Activated naive CD4-positive, alpha-beta T cell treated with anti-CD3 and anti-CD28 coated beads, Interleukin-2, amount 50 U/mL, for 72 hours (primary cell): ENCODE data around the gene FGGY. TPM values are rescaled to one million over a fixed set of nuclear protein-coding genes. Genes with fewer than 3 reads are reported as not detected.

ENCODE experiments used
- ATAC-seq, 2 donors: fragments of 150-1000 bp; cut with Tn5 transposase; 2 replicates each; pipeline ENCODE4 v1.10.0; 2021; ENCODE audit warnings: mild to moderate bottlenecking in 2 of 2, moderate library complexity in 2 of 2
- DNase-seq, 2 donors: peaks; one replicate each; pipeline ENCODE4 v3.0.0; 2021 to 2022; ENCODE audit warnings: low spot score in 2 of 2
- H3K27ac Mint-ChIP-seq, 2 donors: one replicate each; pipeline ENCODE4 v1.8.0; 2022; ENCODE audit warnings: mild to moderate bottlenecking in 2 of 2, mixed read lengths in 2 of 2
- H3K36me3 Mint-ChIP-seq, 2 donors: one replicate each; pipeline ENCODE4 v1.8.0; 2022; ENCODE audit warnings: mixed read lengths in 2 of 2
- H3K9me3 Mint-ChIP-seq, 2 donors: one replicate each; pipeline ENCODE4 v1.8.0; 2022; ENCODE audit warnings: mixed read lengths in 2 of 2
- total RNA-seq, 2 donors: library from RNA; stranded (reverse); gene quantifications; one replicate each; pipeline ENCODE4 v1.2.3, GENCODE V29; 2022

Gene FGGY
- total RNA-seq, 2 donors from 2014 or later, result 15.0 to 17.0 TPM

DNA sequence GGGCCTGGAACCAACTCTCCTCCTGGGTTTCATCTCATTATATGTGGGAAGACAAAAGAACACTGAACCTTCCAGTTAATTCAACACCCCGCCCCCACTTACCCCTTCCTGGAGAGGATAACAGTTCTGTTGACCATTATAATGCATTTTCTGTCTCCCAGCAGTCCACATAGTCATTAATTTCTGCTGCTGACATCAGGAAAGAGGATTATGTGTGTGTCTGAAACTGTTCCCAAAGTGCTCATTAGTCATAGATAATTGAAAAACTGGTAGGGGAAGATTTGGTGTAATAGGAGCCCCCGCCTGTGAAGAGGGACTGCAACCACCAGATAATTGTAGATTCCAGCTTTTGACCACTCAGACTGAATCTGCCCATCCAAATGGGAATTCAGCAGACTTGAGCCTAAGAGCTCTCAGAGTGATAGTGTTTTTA is 208.7 kb downstream of the FGGY start:
- DNase-seq, result no peak
- no peak overlapping the region for H3K27ac Mint-ChIP-seq
- no peak for ATAC-seq
- no peaks in the 10 kb centered on the region for H3K9me3 Mint-ChIP-seq
- H3K36me3 Mint-ChIP-seq, result no peaks in the 10 kb centered on the region

- Mint-ChIP-seq H3K27ac (no peak overlapping the region), H3K36me3 (no peaks in the 10 kb centered on the region), H3K9me3 (no peaks in the 10 kb centered on the region)
- DNase-seq (no peak), ATAC-seq (no peak)
Measured at GRCh38 chr1:59506952-59507351, 210.1 kb downstream of the FGGY start.

- H3K27ac Mint-ChIP-seq, result no peak overlapping the region
- no peak for DNase-seq
- no peaks in the 10 kb centered on the region for H3K36me3 Mint-ChIP-seq
- no peaks in the 10 kb centered on the region for H3K9me3 Mint-ChIP-seq
- ATAC-seq, result no peak
Measured at GRCh38 chr1:59509341-59509875, 212.5 kb downstream of the FGGY start.

- Mint-ChIP-seq H3K36me3 (no peaks in the 10 kb centered on the region), H3K27ac (no peak overlapping the region), H3K9me3 (no peaks in the 10 kb centered on the region)
- DNase-seq (no peak), ATAC-seq (no peak)
Measured at GRCh38 chr1:59510249-59510648, 213.4 kb downstream of the FGGY start.

- Mint-ChIP-seq H3K9me3 (no peaks in the 10 kb centered on the region), H3K36me3 (no peaks in the 10 kb centered on the region), H3K27ac (no peak overlapping the region)
- DNase-seq, result no peak
- ATAC-seq, result no peak
Measured at GRCh38 chr1:59511476-59512465, 214.9 kb downstream of the FGGY start.

DNA sequence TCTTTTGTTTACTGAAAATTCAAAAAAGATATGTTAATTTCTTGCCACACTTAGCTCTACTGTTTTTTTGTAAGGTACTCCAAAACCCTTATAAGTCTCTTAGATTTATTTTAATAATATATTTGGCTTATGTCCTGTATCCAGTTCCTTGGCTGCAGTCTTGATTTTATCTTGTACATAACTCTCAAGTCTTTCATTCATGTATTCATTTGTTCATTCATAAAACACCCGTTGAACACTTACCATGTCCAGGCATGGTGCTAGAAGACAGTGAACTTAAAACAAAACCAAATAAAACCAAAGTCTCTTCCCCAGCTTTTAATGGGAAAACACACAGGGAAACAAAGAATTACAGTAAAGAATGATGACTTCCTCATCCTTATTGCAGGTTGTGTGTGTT is 215.8 kb downstream of the FGGY start:
- DNase-seq (no peak), ATAC-seq (no peak)
- Mint-ChIP-seq H3K9me3 (no peaks in the 10 kb centered on the region), H3K27ac (no peak overlapping the region), H3K36me3 (no peaks in the 10 kb centered on the region)

GRCh38 chr1:59514061-59514909 is 217.4 kb downstream of the FGGY start:
- DNase-seq, result no peak
- no peak for ATAC-seq
- Mint-ChIP-seq H3K36me3 (no peaks in the 10 kb centered on the region), H3K9me3 (no peaks in the 10 kb centered on the region), H3K27ac (no peak overlapping the region)

- Mint-ChIP-seq H3K36me3 (no peaks in the 10 kb centered on the region), H3K27ac (no peak overlapping the region), H3K9me3 (no peaks in the 10 kb centered on the region)
- ATAC-seq, result no peak
- no peak for DNase-seq
Measured at GRCh38 chr1:59516881-59517280, 220.0 kb downstream of the FGGY start.

DNA sequence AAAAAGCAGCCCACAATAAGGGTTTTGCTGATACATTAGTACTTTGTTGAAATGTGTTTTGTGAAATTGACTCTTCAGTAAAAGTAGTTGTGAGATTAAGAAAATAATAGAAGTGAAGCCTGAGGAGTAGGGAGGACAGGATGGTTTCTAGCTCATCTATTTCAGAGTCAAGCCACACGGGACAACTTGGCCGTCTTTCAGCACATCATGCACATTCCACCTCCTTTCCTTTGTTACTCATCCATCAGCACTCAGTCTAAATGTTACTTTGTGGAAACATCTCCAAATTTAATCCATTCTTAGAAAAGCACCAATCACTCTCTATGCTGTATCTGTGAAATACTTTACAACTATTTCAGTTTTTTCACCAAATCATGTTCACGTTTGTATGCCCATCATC is 223.3 kb downstream of the FGGY start:
- H3K27ac Mint-ChIP-seq, result no peak overlapping the region
- H3K36me3 Mint-ChIP-seq, result no peaks in the 10 kb centered on the region
- DNase-seq (no peak), ATAC-seq (no peak)
- no peaks in the 10 kb centered on the region for H3K9me3 Mint-ChIP-seq

GRCh38 chr1:59520827-59521418 is 224.0 kb downstream of the FGGY start:
- Mint-ChIP-seq H3K9me3 (no peaks in the 10 kb centered on the region), H3K27ac (no peak overlapping the region), H3K36me3 (no peaks in the 10 kb centered on the region)
- no peak for DNase-seq
- ATAC-seq, result no peak

GRCh38 chr1:59521456-59521855 is 224.6 kb downstream of the FGGY start:
- H3K36me3 Mint-ChIP-seq, result no peaks in the 10 kb centered on the region
- no peak overlapping the region for H3K27ac Mint-ChIP-seq
- no peak for ATAC-seq
- H3K9me3 Mint-ChIP-seq, result no peaks in the 10 kb centered on the region
- no peak for DNase-seq

DNA sequence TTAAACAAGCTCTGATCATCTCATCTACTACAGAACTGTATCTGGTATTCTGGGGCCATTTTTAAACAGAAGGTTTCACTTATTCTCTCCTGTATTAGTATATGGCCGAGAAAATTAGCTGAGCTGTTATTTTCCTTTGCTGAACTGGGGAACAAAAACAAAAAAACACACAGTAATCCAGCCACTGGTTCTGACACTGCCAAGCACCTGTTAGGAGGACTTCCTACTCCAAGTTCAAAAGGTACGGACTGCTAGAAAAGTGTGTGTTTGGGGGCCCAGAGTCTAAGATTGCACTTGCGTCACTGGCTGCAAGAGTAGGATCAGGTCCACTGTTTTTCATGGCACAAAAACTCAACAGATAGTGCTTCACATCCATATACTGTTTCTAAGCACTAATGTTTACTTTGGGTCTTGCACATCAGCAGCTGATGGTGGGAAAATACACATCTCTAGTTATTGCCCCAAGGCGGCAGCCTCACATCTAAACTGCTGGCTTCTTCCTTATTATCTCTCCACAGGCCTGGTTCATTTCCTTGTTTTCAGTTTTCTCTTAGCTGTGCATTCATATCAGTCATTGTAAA is 226.1 kb downstream of the FGGY start:
- DNase-seq (no peak), ATAC-seq (no peak)
- Mint-ChIP-seq H3K36me3 (no peaks in the 10 kb centered on the region), H3K27ac (no peak overlapping the region), H3K9me3 (no peaks in the 10 kb centered on the region)

DNA sequence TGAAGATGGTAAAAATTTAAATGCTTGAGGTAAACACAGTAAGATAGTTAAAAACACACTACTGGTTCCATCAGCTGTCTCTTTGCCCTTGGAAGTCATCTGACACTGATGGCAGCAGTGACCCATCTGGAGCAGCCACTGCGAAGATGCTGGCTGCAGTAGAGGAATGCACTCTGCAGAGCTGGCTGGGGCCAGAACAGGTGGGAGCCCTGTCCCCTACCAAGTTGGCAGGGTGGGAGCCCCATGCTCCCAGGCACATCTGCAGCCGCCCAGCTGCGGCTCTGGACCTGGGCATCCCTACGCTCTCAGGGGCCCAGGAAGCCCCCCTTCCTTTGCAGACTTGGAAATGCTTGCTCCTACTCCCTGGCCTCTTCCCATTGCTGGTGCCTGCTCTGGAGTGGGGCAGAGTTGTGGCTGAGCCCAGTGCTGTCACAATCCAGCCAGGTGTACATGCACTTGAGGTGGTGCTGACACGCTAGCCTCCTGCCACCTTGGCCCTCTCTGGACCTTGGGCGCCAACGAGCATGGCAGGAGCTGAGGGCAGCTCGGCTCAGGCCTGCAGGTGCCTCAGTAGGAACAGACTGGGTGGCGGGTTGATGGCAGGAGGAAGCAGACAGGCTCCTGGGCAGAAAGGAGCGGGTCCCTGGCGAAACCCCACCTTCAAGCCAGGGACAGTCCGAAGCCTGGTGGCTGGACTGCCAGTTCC is 227.0 kb downstream of the FGGY start:
- Mint-ChIP-seq H3K36me3 (no peaks in the 10 kb centered on the region), H3K9me3 (no peaks in the 10 kb centered on the region), H3K27ac (no peak overlapping the region)
- no peak for ATAC-seq
- DNase-seq, result no peak

DNA sequence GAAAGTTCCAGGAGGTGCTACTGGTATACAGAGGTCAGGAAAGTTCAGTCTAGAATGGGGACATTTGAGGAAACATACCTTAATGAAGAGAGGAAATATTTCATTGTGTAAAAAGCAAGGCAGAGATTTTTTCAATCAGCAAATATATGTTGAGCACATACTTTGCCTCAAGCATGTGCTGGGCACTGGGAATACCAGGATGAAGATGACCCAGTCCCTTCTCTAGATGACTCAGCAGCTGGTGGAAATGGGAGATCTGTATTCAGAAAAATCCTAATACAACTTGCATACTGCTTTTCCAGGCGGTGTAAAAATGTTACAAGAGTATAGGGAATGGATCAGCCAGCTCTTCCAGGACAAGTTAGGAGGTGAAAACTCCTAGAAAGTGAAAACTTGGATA is 229.3 kb downstream of the FGGY start:
- H3K27ac Mint-ChIP-seq, result no peak overlapping the region
- H3K36me3 Mint-ChIP-seq, result no peaks in the 10 kb centered on the region
- ATAC-seq (no peak), DNase-seq (no peak)
- H3K9me3 Mint-ChIP-seq, result no peaks in the 10 kb centered on the region

DNA sequence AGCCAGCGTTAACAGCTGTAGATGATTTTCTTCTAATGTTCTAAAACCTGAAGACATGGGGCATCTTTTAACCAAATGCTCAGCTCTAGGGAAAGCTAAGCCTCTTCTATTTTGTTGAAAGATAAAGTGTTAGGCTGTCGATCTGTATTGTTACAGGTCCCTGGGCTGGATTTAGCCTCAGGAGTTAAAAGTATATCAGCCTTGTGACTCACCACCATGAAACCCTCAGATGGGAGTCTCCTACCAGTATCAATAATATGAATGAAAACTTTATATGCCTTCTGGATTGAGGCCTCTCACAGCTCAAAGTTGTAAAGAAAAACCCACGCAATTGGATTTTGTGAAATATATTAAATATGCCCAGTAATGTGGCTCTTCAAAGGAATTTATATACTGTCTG is 231.6 kb downstream of the FGGY start:
- H3K27ac Mint-ChIP-seq, result no peak overlapping the region
- H3K9me3 Mint-ChIP-seq, result peaks cover 4 to 8% of the 10 kb centered on the region in 2 donors
- ATAC-seq (no peak), DNase-seq (no peak)
- peaks cover 0 to 8% of the 10 kb centered on the region in 2 donors for H3K36me3 Mint-ChIP-seq

GRCh38 chr1:59528900-59529299 is 232.0 kb downstream of the FGGY start:
- ATAC-seq (no peak), DNase-seq (no peak)
- Mint-ChIP-seq H3K36me3 (peaks cover 0 to 8% of the 10 kb centered on the region in 2 donors), H3K9me3 (peaks cover 4 to 8% of the 10 kb centered on the region in 2 donors), H3K27ac (no peak overlapping the region)
